Astrocyte (in vitro differentiated cells and primary cell): ENCODE data around the gene HDAC11. TPM values are rescaled to one million over a fixed set of nuclear protein-coding genes. Genes with fewer than 3 reads are reported as not detected.
A peak's percentile ranks its signal among the peaks of the same experiment; 100 is the strongest.

ENCODE experiments used
- DNase-seq: peaks from one replicate; pipeline ENCODE4 v3.0.0-alpha.2; 2010; ENCODE audit warnings: low read depth
- FAIRE-seq: peaks from 2 replicates; lab custom pipeline; 2011; peaks lifted over from hg19 to GRCh38; lab: Jason Lieb, UNC
- H2AFZ ChIP-seq: 2 replicates; pipeline ENCODE4 v1.6.0; 2012; ENCODE audit warnings: low read depth, low read length, inconsistent platforms
- H3K27ac ChIP-seq: 2 replicates; pipeline ENCODE4 v1.5.1; 2011; ENCODE audit warnings: low read depth, low read length, inconsistent platforms
- H3K27me3 ChIP-seq: 2 replicates; pipeline ENCODE4 v1.6.0; 2011; ENCODE audit warnings: low read length, inconsistent platforms; ENCODE audit not compliant: insufficient read depth
- H3K36me3 ChIP-seq: 2 replicates; pipeline ENCODE4 v1.5.1; 2011; ENCODE audit warnings: low read length, inconsistent platforms; ENCODE audit not compliant: insufficient read depth
- H3K4me1 ChIP-seq: 2 replicates; pipeline ENCODE4 v1.5.1; 2011; ENCODE audit warnings: low read length, inconsistent platforms; ENCODE audit not compliant: insufficient read depth
- H3K4me2 ChIP-seq: 2 replicates; pipeline ENCODE4 v1.6.0; 2012; ENCODE audit warnings: low read length, inconsistent platforms
- H3K4me3 ChIP-seq: 2 replicates; pipeline ENCODE4 v1.5.1; 2011; ENCODE audit warnings: low read depth, mild to moderate bottlenecking, low read length, inconsistent platforms; ENCODE audit not compliant: insufficient read depth
- H3K79me2 ChIP-seq: 2 replicates; pipeline ENCODE4 v1.6.0; 2012; ENCODE audit warnings: mild to moderate bottlenecking, low read length, inconsistent platforms; ENCODE audit not compliant: insufficient read depth
- H3K9ac ChIP-seq: 2 replicates; pipeline ENCODE4 v1.6.0; 2012; ENCODE audit warnings: mild to moderate bottlenecking, low read length, inconsistent platforms
- H3K9me3 ChIP-seq: 2 replicates; pipeline ENCODE4 v1.5.1; 2012; ENCODE audit warnings: low read depth, mild to moderate bottlenecking, low read length, inconsistent platforms; ENCODE audit not compliant: insufficient read depth
- H4K20me1 ChIP-seq: 2 replicates; pipeline ENCODE4 v1.6.0; 2012; ENCODE audit warnings: low read length, inconsistent platforms; ENCODE audit not compliant: insufficient read depth
- H3K27ac Mint-ChIP-seq: one replicate; pipeline ENCODE4 v1.8.0; 2021; ENCODE audit warnings: mild to moderate bottlenecking, mixed read lengths; ENCODE audit not compliant: unreplicated experiment
- H3K27me3 Mint-ChIP-seq: one replicate; pipeline ENCODE4 v1.8.0; 2021; ENCODE audit warnings: low read depth, mixed read lengths; ENCODE audit not compliant: unreplicated experiment
- H3K36me3 Mint-ChIP-seq: one replicate; pipeline ENCODE4 v1.8.0; 2021; ENCODE audit warnings: low read depth, mixed read lengths; ENCODE audit not compliant: unreplicated experiment
- H3K4me1 Mint-ChIP-seq: one replicate; pipeline ENCODE4 v1.8.0; 2021; ENCODE audit warnings: low read depth, mixed read lengths; ENCODE audit not compliant: unreplicated experiment
- H3K4me3 Mint-ChIP-seq: one replicate; pipeline ENCODE4 v1.8.0; 2021; ENCODE audit warnings: mild to moderate bottlenecking, moderate library complexity, mixed read lengths; ENCODE audit not compliant: unreplicated experiment
- H3K9me3 Mint-ChIP-seq: one replicate; pipeline ENCODE4 v1.8.0; 2021; ENCODE audit warnings: mild to moderate bottlenecking, mixed read lengths; ENCODE audit not compliant: unreplicated experiment
- CTCF ChIP-seq: IDR thresholded peaks from 2 replicates; pipeline ENCODE4 v1.5.1; 2011; ENCODE audit warnings: low read depth, mild to moderate bottlenecking, inconsistent platforms, low read length, moderate library complexity; ENCODE audit not compliant: insufficient read depth
- EZH2 ChIP-seq: IDR thresholded peaks from 2 replicates; pipeline ENCODE4 v1.6.1; 2012; ENCODE audit warnings: mild to moderate bottlenecking, low read length, inconsistent platforms; ENCODE audit not compliant: insufficient read depth
- total RNA-seq: library from RNA; stranded (reverse); gene quantifications from 2 replicates; pipeline ENCODE4 v1.2.1, GENCODE V29; 2021

The HDAC11 gene
- total RNA-seq, 1 donor from 2014 or later = 8.6 TPM

GRCh38 chr3:13451301-13451673 lies 28.8 kb upstream of the HDAC11 start:
- Histone ChIP-seq H3K4me2 (peak overlapping the region; percentile 87), H4K20me1 (no peaks in the 10 kb centered on the region), H3K27ac (peak overlapping the region; percentile 27), H3K79me2 (no peaks in the 10 kb centered on the region), H3K9ac (peak overlapping the region; percentile 68), H3K4me3 (peak overlapping the region; percentile 75), H3K4me1 (no peaks in the 10 kb centered on the region), H2AFZ (peak overlapping the region; percentile 98), H3K36me3 (no peaks in the 10 kb centered on the region), H3K9me3 (no peaks in the 10 kb centered on the region), H3K27me3 (no peaks in the 10 kb centered on the region)
- Mint-ChIP-seq H3K4me1 (no peaks in the 10 kb centered on the region), H3K9me3 (no peaks in the 10 kb centered on the region), H3K27me3 (no peaks in the 10 kb centered on the region), H3K27ac (peak overlapping the region; percentile 76), H3K36me3 (peaks cover 2% of the 10 kb centered on the region), H3K4me3 (peak overlapping the region; percentile 92)
- TF ChIP-seq CTCF = no peak
- TF ChIP-seq EZH2 = no peak
- DNase-seq = peak; percentile 33
- FAIRE-seq = no peak

- no peaks in the 10 kb centered on the region for H3K9me3 Mint-ChIP-seq
- DNase-seq (peak; percentile 30), FAIRE-seq (no peak)
- no peaks in the 10 kb centered on the region for H3K4me1 ChIP-seq
- H3K27me3 Mint-ChIP-seq = no peaks in the 10 kb centered on the region
- peak overlapping the region; percentile 87 for H3K4me2 ChIP-seq
- H3K27ac ChIP-seq = no peak overlapping the region
- no peaks in the 10 kb centered on the region for H4K20me1 ChIP-seq
- peak overlapping the region; percentile 11 for H2AFZ ChIP-seq
- no peaks in the 10 kb centered on the region for H3K27me3 ChIP-seq
- H3K36me3 ChIP-seq = no peaks in the 10 kb centered on the region
- H3K4me1 Mint-ChIP-seq = no peaks in the 10 kb centered on the region
- H3K9me3 ChIP-seq = no peaks in the 10 kb centered on the region
- no peaks in the 10 kb centered on the region for H3K36me3 Mint-ChIP-seq
- TF ChIP-seq CTCF (peak; percentile 71), EZH2 (no peak)
- no peaks in the 10 kb centered on the region for H3K79me2 ChIP-seq
- H3K9ac ChIP-seq = no peak overlapping the region
- H3K4me3 Mint-ChIP-seq = no peak overlapping the region
- no peak overlapping the region for H3K27ac Mint-ChIP-seq
- no peak overlapping the region for H3K4me3 ChIP-seq
These were observed 27.4 kb upstream of the HDAC11 start for GRCh38 chr3:13452490-13453335.

- TF ChIP-seq CTCF (no peak), EZH2 (no peak)
These were observed 24.5 kb upstream of the HDAC11 start for GRCh38 chr3:13455644-13456043.

More at GRCh38 chr3:13455644-13456043, 24.5 kb upstream of the HDAC11 start:
- FAIRE-seq (no peak), DNase-seq (peak; percentile 7)
- Histone ChIP-seq H3K27me3 (no peaks in the 10 kb centered on the region), H3K36me3 (no peaks in the 10 kb centered on the region), H3K9ac (no peak overlapping the region), H4K20me1 (no peaks in the 10 kb centered on the region), H3K4me3 (no peak overlapping the region), H3K4me1 (no peaks in the 10 kb centered on the region), H3K79me2 (no peaks in the 10 kb centered on the region), H3K4me2 (no peak overlapping the region), H3K27ac (no peak overlapping the region), H2AFZ (no peak overlapping the region), H3K9me3 (no peaks in the 10 kb centered on the region)
- Mint-ChIP-seq H3K36me3 (no peaks in the 10 kb centered on the region), H3K9me3 (no peaks in the 10 kb centered on the region), H3K27me3 (peaks cover 14% of the 10 kb centered on the region), H3K27ac (no peak overlapping the region), H3K4me3 (no peak overlapping the region), H3K4me1 (no peaks in the 10 kb centered on the region)
